ENCODE data around the gene MIGA1.
"Not testable (repeated sequence)": the region's sequence is repeated elsewhere in the genome, so short reads cannot be mapped to it uniquely, and the experiment has no call there.

Gene MIGA1

GRCh38 chr1:77802026-77802425, 22.6 kb downstream of the MIGA1 start:
- no peak overlapping the region for H3K4me3 ChIP-seq (ENCODE audit: low read length)
- no peaks in the 10 kb centered on the region for H3K4me1 ChIP-seq (ENCODE audit: insufficient read depth, low read length)
- peaks cover 29% of the 10 kb centered on the region for H3K36me3 ChIP-seq (ENCODE audit: insufficient read depth, low read length)
- no peak overlapping the region for H3K9ac ChIP-seq (ENCODE audit: low read depth, low read length)
- 97% methylated on average over 2 of the region's 2 CpGs for WGBS
- no peaks in the 10 kb centered on the region for H3K27me3 ChIP-seq (ENCODE audit: insufficient read depth, low read length)
- no peak overlapping the region for H3K27ac ChIP-seq (ENCODE audit: low read depth, low read length)
- H3K9me3 ChIP-seq (ENCODE audit: insufficient read depth, low read depth, low read length): no peaks in the 10 kb centered on the region

GRCh38 chr1:77803371-77803770, 23.9 kb downstream of the MIGA1 start:
- Histone ChIP-seq H3K27ac (ENCODE audit: low read depth, low read length) (no peak overlapping the region), H3K4me3 (ENCODE audit: low read length) (no peak overlapping the region), H3K9me3 (ENCODE audit: insufficient read depth, low read depth, low read length) (no peaks in the 10 kb centered on the region), H3K9ac (ENCODE audit: low read depth, low read length) (no peak overlapping the region), H3K36me3 (ENCODE audit: insufficient read depth, low read length) (peaks cover 41% of the 10 kb centered on the region), H3K4me1 (ENCODE audit: insufficient read depth, low read length) (no peaks in the 10 kb centered on the region), H3K27me3 (ENCODE audit: insufficient read depth, low read length) (no peaks in the 10 kb centered on the region)
- 84% methylated on average over 2 of the region's 2 CpGs for WGBS

GRCh38 chr1:77809787-77810462, 30.5 kb downstream of the MIGA1 start:
- not testable (repeated sequence) for H3K27ac ChIP-seq (ENCODE audit: low read depth, low read length); H3K27me3 ChIP-seq (ENCODE audit: insufficient read depth, low read length); H3K9ac ChIP-seq (ENCODE audit: low read depth, low read length); H3K9me3 ChIP-seq (ENCODE audit: insufficient read depth, low read depth, low read length); H3K4me3 ChIP-seq (ENCODE audit: low read length); H3K4me1 ChIP-seq (ENCODE audit: insufficient read depth, low read length)
- peaks cover 44% of the 10 kb centered on the region for H3K36me3 ChIP-seq (ENCODE audit: insufficient read depth, low read length)
- no CpG with 5 or more reads among the region's 3 CpGs for WGBS

GRCh38 chr1:77811589-77811988, 32.1 kb downstream of the MIGA1 start:
- peaks cover 46% of the 10 kb centered on the region for H3K36me3 ChIP-seq (ENCODE audit: insufficient read depth, low read length)
- H3K4me3 ChIP-seq (ENCODE audit: low read length); H3K27ac ChIP-seq (ENCODE audit: low read depth, low read length); H3K4me1 ChIP-seq (ENCODE audit: insufficient read depth, low read length); H3K9ac ChIP-seq (ENCODE audit: low read depth, low read length); H3K9me3 ChIP-seq (ENCODE audit: insufficient read depth, low read depth, low read length); H3K27me3 ChIP-seq (ENCODE audit: insufficient read depth, low read length): not testable (repeated sequence)
- WGBS: 96% methylated on average over 6 of the region's 21 CpGs

- H3K9ac ChIP-seq (ENCODE audit: low read depth, low read length): no peak overlapping the region
- H3K4me3 ChIP-seq (ENCODE audit: low read length): no peak overlapping the region
- WGBS: 93% methylated on average over 7 of the region's 7 CpGs
- H3K36me3 ChIP-seq (ENCODE audit: insufficient read depth, low read length): peaks cover 32% of the 10 kb centered on the region
- no peaks in the 10 kb centered on the region for H3K4me1 ChIP-seq (ENCODE audit: insufficient read depth, low read length)
- no peaks in the 10 kb centered on the region for H3K27me3 ChIP-seq (ENCODE audit: insufficient read depth, low read length)
- H3K27ac ChIP-seq (ENCODE audit: low read depth, low read length): no peak overlapping the region
- no peaks in the 10 kb centered on the region for H3K9me3 ChIP-seq (ENCODE audit: insufficient read depth, low read depth, low read length)
These were observed 38.1 kb downstream of the MIGA1 start for GRCh38 chr1:77817368-77818209.

GRCh38 chr1:77820121-77820520, 40.7 kb downstream of the MIGA1 start:
- no peak overlapping the region for H3K9ac ChIP-seq (ENCODE audit: low read depth, low read length)
- no peak overlapping the region for H3K4me3 ChIP-seq (ENCODE audit: low read length)
- no peaks in the 10 kb centered on the region for H3K9me3 ChIP-seq (ENCODE audit: insufficient read depth, low read depth, low read length)
- no peaks in the 10 kb centered on the region for H3K27me3 ChIP-seq (ENCODE audit: insufficient read depth, low read length)
- no peaks in the 10 kb centered on the region for H3K4me1 ChIP-seq (ENCODE audit: insufficient read depth, low read length)
- peaks cover 19% of the 10 kb centered on the region; the same call in 1 of the 2 replicates for H3K36me3 ChIP-seq (ENCODE audit: insufficient read depth, low read length)
- 100% methylated on average over 1 of the region's 1 CpG for WGBS
- no peak overlapping the region for H3K27ac ChIP-seq (ENCODE audit: low read depth, low read length)

GRCh38 chr1:77824079-77824478, 44.6 kb downstream of the MIGA1 start:
- no peaks in the 10 kb centered on the region for H3K27me3 ChIP-seq (ENCODE audit: insufficient read depth, low read length)
- no peak overlapping the region for H3K4me3 ChIP-seq (ENCODE audit: low read length)
- H3K9ac ChIP-seq (ENCODE audit: low read depth, low read length): no peak overlapping the region
- no peak overlapping the region for H3K27ac ChIP-seq (ENCODE audit: low read depth, low read length)
- no peaks in the 10 kb centered on the region for H3K4me1 ChIP-seq (ENCODE audit: insufficient read depth, low read length)
- H3K36me3 ChIP-seq (ENCODE audit: insufficient read depth, low read length): peaks cover 8% of the 10 kb centered on the region; the same call in 1 of the 2 replicates
- H3K9me3 ChIP-seq (ENCODE audit: insufficient read depth, low read depth, low read length): no peaks in the 10 kb centered on the region
- WGBS: 98% methylated on average over 2 of the region's 2 CpGs

- 97% methylated on average over 1 of the region's 1 CpG for WGBS
- Histone ChIP-seq H3K27ac (ENCODE audit: low read depth, low read length) (no peak overlapping the region), H3K4me3 (ENCODE audit: low read length) (no peak overlapping the region), H3K27me3 (ENCODE audit: insufficient read depth, low read length) (no peaks in the 10 kb centered on the region), H3K9ac (ENCODE audit: low read depth, low read length) (no peak overlapping the region), H3K4me1 (ENCODE audit: insufficient read depth, low read length) (no peaks in the 10 kb centered on the region), H3K36me3 (ENCODE audit: insufficient read depth, low read length) (peaks cover 8% of the 10 kb centered on the region; the same call in 1 of the 2 replicates), H3K9me3 (ENCODE audit: insufficient read depth, low read depth, low read length) (no peaks in the 10 kb centered on the region)
These were observed 45.2 kb downstream of the MIGA1 start for GRCh38 chr1:77824694-77825093.

- 79% methylated on average over 10 of the region's 10 CpGs for WGBS
- Histone ChIP-seq H3K4me1 (ENCODE audit: insufficient read depth, low read length) (no peaks in the 10 kb centered on the region), H3K27me3 (ENCODE audit: insufficient read depth, low read length) (no peaks in the 10 kb centered on the region), H3K27ac (ENCODE audit: low read depth, low read length) (no peak overlapping the region), H3K9ac (ENCODE audit: low read depth, low read length) (no peak overlapping the region), H3K4me3 (ENCODE audit: low read length) (no peak overlapping the region), H3K9me3 (ENCODE audit: insufficient read depth, low read depth, low read length) (no peaks in the 10 kb centered on the region), H3K36me3 (ENCODE audit: insufficient read depth, low read length) (peaks cover 8% of the 10 kb centered on the region; the same call in 1 of the 2 replicates)
These were observed 45.8 kb downstream of the MIGA1 start for GRCh38 chr1:77825131-77825709.

GRCh38 chr1:77826851-77827250, 47.4 kb downstream of the MIGA1 start:
- H3K36me3 ChIP-seq (ENCODE audit: insufficient read depth, low read length); H3K27ac ChIP-seq (ENCODE audit: low read depth, low read length); H3K4me3 ChIP-seq (ENCODE audit: low read length); H3K9ac ChIP-seq (ENCODE audit: low read depth, low read length); H3K27me3 ChIP-seq (ENCODE audit: insufficient read depth, low read length); H3K9me3 ChIP-seq (ENCODE audit: insufficient read depth, low read depth, low read length); H3K4me1 ChIP-seq (ENCODE audit: insufficient read depth, low read length): not testable (repeated sequence)
- WGBS: 94% methylated on average over 8 of the region's 8 CpGs

GRCh38 chr1:77828098-77828497, 48.6 kb downstream of the MIGA1 start:
- H3K4me1 ChIP-seq (ENCODE audit: insufficient read depth, low read length): no peaks in the 10 kb centered on the region
- H3K27ac ChIP-seq (ENCODE audit: low read depth, low read length): no peak overlapping the region
- no peaks in the 10 kb centered on the region for H3K9me3 ChIP-seq (ENCODE audit: insufficient read depth, low read depth, low read length)
- no peaks in the 10 kb centered on the region for H3K27me3 ChIP-seq (ENCODE audit: insufficient read depth, low read length)
- no peak overlapping the region for H3K4me3 ChIP-seq (ENCODE audit: low read length)
- H3K9ac ChIP-seq (ENCODE audit: low read depth, low read length): no peak overlapping the region
- H3K36me3 ChIP-seq (ENCODE audit: insufficient read depth, low read length): 0 out of 2 replicates have a peak, but pooled peaks cover 3% of the 10 kb centered on the region
- 90% methylated on average over 1 of the region's 1 CpG for WGBS

All from HUES64 (cell line).